NCI-H446 treated with DMSO at 0.1 percent for 48 hours (cell line): ENCODE measurements around the gene MOBP.
A peak's percentile ranks its signal among the peaks of the same experiment; 100 is the strongest.

Experiments used
- DNase-seq: peaks from one replicate; lab custom pipeline; 2025; lab: John Stamatoyannopoulos, UW

The MOBP gene

DNA sequence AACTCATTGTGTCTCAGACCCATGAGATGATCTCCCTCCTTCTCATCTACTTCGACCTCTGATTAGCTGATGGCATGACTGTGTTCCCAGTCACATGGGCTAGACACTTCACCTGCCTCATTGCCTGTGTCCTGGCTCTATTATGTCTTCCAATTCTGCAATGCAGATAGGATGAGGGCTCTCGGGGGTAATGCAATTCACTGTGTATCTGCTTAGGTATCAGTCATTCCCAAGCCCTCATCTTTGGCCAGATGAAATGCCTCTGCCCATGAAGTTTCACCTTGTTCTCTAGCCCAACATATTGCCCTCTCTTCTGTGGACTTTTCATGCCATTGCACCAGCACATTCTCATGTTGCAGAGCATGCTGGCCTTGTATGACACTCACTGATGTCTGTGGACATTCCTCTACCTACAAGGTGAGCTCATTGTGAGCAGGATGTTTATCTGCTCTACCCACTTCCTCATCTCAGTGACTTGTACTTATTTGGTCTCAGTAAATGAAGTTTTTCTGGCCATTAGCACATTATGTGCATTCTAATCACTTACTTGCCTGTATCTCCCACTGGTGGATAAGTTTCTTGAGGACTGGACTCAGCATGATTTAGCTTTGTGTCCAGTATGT, 32.3 kb downstream of the MOBP start:
- no peak for DNase-seq

DNA sequence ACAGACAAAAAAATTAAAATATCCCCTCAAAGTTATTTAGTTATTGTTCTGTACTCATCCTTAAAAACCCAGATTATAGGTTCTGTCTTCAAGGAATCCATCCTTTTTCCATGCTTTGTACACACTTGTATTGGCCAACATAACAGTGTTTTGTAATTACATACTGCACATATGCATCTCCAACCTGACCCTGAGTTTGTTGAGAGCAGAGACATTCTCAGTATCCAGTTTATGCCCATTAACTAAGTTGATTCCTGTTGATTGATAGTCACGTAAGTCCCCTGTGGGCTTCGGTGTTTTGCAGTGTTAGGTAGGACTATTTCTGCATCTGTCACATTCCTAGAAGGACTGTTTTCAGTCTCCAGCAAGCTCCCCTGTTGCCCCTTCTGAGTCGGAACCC, 33.6 kb downstream of the MOBP start:
- no peak for DNase-seq

DNA sequence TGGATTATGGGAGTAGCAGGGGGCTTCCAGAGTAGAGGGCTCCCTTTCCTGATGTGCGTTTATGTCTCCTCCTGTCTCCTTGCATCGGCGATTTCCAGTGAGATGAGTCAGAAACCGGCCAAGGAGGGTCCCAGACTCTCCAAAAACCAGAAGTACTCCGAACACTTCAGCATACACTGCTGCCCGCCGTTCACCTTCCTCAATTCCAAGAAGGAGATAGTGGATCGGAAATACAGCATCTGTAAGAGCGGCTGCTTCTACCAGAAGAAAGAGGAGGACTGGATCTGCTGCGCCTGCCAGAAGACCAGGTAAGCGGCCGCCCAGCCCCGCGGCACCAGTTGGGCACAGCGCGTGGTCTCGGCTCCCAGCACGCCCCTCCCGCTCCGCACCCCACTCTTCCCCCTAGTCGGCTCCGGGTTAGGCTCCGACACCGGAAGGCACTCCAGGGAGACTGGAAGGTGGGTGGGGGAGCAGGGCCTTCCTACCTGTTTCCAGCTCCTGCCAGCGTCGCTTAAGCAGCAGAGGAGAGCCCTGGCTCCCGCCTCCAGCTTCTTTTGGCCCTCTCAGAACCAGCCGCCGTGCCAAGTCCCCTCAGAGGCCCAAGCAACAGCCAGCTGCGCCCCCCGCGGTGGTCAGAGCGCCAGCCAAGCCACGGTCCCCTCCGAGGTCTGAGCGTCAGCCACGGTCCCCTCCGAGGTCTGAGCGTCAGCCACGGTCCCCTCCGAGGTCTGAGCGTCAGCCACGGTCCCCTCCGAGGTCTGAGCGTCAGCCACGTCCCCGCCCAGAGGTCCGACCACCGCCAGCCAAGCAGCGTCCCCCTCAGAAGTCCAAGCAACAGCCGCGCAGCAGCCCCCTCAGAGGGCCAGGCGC, 34.7 kb downstream of the MOBP start:
- DNase-seq = no peak

DNA sequence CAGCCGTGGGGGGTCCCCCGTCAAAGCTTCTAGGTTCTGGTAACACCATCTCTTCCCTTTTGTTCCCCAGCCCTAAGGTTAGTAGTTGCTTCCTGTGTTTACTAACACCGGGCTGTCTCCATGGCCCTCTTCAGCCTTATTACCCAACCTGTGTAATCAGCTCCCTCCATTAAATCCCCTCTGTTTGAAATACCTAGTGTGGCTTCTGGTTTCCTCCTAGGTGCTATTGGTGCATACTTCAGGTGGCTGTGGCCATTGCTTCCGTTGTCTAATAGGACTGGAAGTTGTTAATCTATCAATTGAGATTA, 35.3 kb downstream of the MOBP start:
- DNase-seq = no peak

DNA sequence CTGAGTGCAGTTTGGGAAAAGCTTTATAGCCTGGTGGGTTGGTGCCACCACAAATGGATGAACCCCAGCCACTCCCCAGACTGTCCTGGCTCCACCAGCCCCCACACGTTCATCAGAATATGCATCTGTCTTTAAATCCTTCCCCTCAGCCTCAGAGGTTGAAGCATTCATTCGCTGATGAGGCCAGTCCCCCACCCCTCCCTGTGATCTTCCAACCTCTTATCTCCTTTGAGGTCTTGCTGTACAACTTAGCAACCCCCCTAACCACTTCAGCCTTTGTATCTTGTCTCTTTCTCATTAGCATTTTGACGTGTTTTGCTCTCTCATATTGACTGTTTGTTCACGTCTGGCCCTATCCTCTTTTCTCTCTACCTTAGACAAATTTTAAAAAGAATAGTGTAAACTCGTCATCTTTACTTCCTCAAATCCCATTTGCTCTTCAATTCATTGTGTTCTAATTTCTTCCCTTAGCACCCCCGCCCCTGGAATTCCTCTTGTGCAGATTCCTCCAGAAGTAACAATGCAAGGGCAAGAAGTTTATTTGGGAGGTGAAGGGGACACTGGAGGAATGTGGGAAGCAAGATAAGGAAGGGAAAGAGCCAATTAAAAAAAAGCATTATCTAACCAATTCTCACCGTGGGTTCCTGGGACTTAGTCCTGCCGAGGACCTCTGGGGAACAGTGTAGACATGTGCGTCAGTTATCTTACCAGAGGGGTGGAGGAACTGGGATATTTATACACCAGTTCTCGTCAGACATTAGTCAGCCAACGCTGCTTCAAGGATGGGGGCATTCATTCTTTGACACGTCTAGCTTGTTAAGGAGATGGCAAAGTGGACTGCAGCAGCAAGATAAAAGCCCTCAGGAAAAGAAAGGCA, 38.6 kb downstream of the MOBP start:
- DNase-seq = no peak

DNA sequence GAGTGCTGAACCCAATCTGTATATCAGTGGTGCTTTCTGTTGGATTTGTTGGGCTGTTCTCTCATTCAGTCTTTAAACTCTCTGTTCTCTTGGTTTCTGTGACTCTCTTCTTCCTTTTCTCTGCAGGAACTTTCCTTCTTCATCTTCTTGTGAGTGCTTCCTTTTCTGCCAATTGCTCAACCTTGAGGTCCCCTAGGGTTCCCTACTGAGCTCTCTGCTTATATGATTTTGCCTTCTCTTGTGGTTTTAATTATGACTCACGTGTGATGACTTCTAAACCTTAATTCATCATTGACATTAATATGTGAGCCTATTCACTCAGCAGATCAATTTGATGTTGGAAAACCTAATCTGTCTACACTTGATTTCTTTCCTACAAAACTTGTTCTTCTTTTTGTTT, 39.4 kb downstream of the MOBP start:
- no peak for DNase-seq

DNA sequence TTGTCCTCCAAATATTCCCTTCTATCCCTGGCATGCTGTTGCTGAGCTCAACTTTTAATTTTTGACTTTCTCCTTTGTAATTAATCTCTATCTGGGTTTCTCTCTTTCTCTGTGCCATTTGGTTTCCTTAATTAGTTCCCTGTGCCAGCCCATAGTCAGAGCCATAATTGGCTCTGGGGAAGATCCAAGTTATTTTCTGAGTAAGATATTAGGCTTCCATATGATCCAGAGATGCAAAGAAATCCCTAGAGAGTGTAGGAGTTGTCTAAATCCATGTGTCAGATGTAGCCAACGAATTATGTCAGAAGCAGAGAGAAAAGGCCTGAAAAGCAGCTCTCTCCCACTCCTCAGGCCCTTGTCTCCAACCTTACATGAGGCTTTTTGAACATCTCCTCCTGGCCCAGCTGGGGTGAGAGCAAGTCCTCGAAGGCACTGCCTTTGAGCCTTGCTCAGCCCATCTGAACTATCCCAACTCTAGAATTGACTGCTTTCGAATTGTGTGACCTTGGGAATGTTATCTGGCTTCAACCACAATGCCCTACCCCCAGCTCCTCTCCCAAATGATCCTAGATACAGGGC, 46.4 kb downstream of the MOBP start:
- DNase-seq = peak; percentile 74

DNA sequence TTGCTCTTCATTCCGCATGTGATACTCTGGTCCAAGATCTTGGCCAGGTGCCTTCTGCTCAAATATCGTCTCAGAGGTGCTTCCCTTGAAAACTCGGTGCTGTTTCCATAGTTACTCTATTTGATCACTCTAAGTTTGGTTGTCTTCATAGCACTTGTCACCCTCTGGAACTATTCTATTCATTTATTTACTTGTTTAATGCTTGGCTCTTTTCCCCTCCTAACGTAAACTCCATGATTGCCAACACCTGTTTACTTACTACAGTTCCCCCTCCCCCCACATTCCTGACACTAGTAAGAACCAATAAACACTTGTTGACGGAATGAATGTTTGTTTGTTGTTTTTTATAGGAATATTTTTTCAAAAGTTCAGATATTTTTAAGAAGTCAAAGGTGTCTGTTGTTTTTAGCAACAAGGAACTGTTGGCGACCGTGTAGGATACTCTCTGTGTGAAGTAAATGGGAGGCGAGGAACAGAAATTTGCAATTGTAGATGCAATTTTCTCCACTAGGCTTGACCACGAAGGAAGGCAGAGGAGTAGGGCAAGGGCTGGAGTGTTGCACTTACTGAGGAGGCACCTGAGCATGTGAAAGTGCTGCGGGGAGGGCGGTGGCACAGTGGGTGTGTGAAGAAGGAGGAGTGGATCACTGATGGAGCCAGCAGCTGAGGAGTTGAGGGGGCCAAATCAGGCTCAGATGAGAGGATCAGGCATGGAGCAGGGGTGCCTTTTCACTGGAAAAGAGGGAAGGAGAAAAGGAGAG, 48.4 kb downstream of the MOBP start:
- DNase-seq = no peak

DNA sequence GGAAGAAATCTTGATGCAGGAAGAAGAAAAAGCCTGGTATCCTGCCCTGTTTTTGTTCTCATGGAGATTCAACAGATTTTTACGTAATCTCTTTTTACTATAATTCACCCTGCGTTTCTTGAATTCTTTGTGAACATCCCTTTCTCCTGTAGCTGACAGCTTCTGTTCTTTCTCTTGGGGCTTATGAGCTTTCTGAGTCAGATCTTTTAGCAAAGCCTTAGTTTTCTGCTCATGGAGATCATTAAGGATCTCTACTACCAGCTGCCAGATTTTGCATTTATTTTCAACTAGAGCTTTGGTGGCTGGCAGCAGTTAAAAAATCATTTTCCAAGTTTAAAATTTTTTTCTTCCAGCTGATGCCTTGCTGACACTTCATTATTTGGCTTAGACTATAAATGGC, 51.6 kb downstream of the MOBP start:
- DNase-seq = peak; percentile 8

DNA sequence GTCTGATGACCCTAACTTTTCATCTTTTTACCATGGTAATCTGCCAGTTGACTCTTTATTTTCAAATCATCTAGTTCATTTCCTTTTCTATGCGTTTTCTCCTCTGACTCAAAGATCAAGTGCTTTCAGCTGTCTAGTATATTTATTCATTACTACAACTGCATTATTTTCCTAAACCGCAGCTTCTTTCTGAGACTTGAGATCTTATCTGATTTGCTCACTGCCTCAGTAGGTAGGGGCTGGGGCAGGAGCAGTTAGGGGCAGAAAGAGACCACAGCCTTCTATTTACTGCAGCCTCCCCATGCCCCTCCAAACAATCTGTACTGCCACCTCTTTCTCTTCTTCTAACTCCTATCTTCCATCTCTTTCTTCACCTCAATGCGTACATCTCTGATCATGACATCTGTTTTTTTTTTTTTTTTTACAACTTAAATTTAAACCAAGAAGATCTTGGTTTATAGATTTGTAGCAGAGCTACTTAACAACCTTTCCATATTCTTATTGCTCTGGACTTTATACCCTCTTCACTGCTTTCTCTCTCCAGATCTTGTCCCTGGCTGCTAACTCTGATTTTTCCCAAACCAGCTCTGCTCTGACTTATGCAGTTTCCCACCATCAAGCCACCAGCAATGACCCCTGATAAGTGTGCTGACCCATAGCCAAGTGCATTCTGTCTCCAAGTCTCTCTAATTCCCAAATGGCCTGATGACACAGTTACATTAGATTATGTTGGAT, 52.2 kb downstream of the MOBP start:
- no peak for DNase-seq

DNA sequence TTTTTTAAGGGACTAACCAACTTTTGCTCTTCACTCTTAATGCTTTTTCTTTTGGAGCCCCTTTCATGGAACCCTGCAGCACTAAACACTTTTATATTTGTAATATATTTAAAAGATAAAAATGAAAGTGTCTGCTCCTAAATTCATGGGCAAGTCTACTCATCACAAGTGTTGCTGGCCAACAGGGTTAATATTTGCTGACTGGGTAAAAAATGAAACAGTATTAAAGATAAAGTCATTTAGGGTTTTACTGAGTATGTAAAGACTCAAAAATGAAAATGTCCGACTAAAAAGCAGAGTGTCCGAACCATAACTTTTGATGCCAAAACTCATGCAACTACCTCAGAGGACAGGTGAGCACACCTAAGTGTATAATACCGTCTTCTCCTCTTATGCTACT, 54.0 kb downstream of the MOBP start:
- DNase-seq = no peak

DNA sequence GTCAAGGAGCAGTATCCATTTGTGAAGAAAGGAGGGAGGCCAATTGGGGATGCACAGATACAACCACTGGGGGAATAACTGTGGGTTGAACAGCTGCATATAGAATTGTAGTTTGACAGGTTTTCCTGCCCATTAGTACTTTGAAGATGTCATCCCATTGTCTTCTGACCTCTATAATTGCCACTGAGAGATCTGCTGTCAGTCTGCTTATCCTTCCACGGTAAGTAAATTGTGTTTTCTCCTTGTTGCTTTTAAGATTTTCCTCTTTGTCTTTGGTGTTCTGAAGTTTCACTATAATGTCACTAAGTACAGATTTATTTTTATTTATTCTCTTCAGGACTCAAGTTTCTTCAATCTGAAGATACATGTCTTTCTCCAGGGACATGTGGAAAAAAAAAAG, 56.6 kb downstream of the MOBP start:
- DNase-seq = no peak

DNA sequence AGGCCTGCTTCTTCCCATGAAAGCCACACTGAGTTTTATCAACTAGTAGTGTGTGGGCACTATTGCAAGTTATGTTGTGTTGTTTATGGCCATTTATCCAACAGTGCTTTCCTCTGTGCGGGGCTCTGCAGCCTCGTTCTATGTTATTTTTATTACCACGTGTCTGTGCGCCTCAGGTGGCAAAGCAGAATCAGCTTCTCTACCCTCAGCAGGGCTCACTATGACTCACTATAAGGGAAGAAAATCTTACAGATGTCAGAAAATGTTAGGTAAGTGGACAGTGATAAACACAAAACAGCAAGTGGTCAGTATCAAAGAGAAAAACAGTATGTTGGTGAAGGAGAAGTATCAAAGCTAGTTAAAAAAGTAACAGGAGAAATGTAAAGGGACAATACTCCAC, 61.4 kb downstream of the MOBP start:
- DNase-seq = no peak

DNA sequence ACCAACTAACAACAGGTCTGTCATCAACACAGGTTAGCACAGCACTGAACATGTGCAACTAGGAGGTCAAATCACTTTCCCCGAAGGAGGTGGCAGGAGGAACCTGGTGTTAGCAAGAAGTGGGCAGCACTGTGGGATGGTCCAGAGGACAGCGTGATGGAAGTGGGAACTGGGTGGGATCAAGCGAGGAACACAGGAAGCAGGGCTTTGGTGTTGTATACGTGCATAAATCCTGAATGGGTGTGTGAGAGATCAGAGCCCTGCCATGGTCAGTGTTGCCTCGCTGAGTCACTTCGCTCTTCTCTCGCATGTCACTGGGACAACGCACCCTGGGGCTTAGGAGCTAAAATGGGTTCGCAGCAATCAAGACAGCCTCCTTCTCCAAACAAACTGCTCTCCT, 62.1 kb downstream of the MOBP start:
- no peak for DNase-seq

DNA sequence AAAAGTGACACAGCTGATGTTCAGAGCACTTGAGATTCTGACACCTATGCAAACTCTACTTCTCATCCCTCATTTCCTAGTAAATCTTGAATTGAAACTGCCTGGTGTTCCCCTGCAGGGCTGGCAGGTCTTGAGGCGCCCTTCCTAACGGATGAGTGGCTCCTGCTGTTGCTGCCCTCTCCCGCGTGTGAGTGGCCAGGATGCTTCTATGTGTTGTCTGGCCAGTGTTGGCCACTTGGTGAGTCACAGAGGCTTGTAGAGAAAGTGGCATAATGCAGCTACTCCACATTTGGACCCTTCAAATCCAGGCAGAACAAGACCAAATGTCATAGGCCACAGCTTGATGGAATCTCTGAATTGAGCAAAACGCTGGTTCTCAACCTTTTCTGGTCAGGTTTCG, 63.6 kb downstream of the MOBP start:
- DNase-seq = no peak

DNA sequence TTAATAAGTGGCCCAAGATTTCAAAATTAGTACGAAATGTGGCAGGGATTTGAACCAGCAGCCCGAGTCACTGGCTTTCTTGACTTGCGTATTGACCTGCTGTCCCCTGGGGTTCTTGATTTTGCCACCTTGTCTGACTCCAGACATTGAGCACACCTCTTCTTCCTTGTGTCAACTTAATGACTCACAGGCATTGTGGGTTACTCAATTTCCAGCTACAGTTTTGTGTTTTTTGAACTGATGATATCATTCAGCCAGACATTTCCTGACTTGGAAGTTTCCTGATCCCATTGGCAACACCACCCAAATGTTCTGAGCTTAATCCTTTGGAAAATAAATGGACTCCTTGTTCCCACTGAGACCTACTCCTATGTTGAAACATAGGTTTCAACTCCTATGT, 64.2 kb downstream of the MOBP start:
- no peak for DNase-seq

DNA sequence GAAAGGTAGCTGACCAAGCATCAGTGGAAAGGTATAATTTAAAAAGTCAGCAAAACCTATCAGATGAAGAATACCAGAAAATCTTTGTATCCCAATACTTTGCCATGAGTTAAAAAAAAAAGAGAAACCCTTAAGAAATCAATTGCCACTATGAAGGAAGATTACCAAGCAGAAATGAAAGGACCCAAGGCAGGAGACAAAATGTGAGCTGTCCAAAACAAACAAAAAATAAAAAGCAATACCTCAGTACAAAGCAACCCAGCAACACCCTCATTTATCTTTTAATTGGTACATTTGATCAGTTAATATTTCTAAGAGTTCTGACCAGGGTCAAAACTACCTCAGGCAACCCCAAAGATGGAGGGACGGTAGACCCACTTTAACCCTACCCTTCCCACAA, 65.3 kb downstream of the MOBP start:
- no peak for DNase-seq

DNA sequence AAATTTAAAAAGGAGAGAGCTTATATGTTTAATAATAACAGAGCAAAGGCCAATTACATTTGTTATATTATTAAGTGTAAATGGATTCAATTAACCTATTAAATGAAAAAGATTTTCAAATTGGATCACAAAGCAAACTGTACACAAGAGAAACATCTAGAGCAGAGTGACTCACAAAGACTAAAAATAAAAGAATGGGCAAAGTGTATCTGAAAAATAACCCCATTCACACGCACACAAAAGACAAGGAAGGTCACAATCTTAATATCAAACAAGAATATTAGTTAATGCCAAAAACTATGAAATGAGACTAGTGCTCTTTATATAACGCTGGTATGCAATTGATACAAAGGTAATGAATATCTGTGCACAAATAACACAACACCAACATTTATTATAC, 65.7 kb downstream of the MOBP start:
- DNase-seq = no peak

DNA sequence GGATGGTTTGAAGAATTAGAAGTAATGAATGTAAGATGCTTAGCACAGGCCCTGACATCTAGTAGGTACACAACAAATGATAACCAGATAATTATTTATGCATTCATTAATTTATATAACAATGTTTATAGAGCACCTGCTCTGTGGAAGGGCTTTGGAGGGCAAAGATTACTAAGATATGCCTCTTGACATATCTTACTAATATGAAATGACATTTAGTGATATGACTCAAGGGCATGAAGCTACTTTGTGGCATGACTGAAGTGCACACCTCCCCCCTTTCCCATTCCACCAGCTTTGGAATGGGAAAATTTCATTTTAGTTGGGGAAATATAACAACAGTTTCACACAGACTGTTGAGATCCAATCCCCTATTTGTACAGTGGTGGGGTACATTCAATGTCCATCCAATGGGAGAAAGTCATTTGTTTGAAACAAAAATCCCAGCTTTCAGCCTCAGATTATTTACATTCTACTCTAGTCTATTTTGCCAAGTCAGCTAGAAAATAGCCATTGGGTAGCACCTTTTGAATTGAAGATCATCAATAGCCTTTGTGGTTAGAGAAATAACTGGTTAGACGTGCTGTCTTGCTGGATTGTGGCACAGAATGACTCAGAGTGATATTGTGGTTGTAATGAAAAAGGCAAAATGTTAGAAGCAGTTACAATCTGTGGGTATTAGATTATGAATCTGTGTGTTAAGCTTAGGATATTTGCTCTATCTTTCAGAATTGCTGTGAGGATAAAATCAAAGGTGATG, 72.9 kb downstream of the MOBP start:
- DNase-seq = no peak

DNA sequence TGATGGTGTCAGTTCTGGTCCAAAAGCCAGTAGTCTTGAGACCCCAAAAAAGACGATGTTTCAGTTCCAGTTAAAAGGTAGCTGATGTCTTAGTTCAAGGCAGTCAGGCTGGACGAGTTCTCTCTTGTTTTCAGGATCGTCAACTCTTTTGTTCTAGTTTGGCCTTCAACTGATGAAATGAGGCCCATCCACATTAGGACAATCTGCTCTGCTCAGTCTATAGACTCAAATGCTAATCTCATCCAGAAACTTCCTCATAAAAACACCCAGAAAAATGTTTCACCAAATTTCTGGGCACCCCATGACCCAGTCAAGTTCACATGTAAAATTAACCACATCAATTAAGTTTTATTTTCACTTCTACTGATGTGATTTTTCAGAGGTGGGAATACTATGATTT, 74.0 kb downstream of the MOBP start:
- no peak for DNase-seq
